H9 (cell line): ENCODE measurements around the gene BRF1. TPM values are rescaled to one million over a fixed set of nuclear protein-coding genes. Genes with fewer than 3 reads are reported as not detected.

Source experiments
- DNase-seq: peaks from one replicate; pipeline ENCODE4 v3.0.0-alpha.2; 2017
- H2AFZ ChIP-seq: one replicate; pipeline ENCODE4 v1.6.1; 2013; ENCODE audit warnings: mild to moderate bottlenecking, low read length, control low read depth, moderate library complexity
- H2AK5ac ChIP-seq: 2 replicates; pipeline ENCODE4 v1.6.1; 2013; ENCODE audit warnings: low read length, control low read depth, mixed read lengths; ENCODE audit not compliant: insufficient read length
- H2BK120ac ChIP-seq: one replicate; pipeline ENCODE4 v1.6.1; 2013; ENCODE audit warnings: low read depth, mild to moderate bottlenecking, low read length, control low read depth, inconsistent platforms; ENCODE audit not compliant: poor library complexity, severe bottlenecking
- H2BK12ac ChIP-seq: 2 replicates; pipeline ENCODE4 v1.6.1; 2013; ENCODE audit warnings: low read length, control low read depth, mixed read lengths, low read depth; ENCODE audit not compliant: insufficient read length
- H2BK15ac ChIP-seq: 2 replicates; pipeline ENCODE4 v1.6.1; 2013; ENCODE audit warnings: low read depth, low read length, control low read depth
- H2BK20ac ChIP-seq: one replicate; pipeline ENCODE4 v1.6.1; 2013; ENCODE audit warnings: low read depth, mild to moderate bottlenecking, low read length, control low read depth, inconsistent platforms; ENCODE audit not compliant: poor library complexity, severe bottlenecking
- H2BK5ac ChIP-seq: 2 replicates; pipeline ENCODE4 v1.6.1; 2013; ENCODE audit warnings: low read length, control low read depth, mixed read lengths; ENCODE audit not compliant: insufficient read length
- H3K14ac ChIP-seq: 2 replicates; pipeline ENCODE4 v1.6.1; 2013; ENCODE audit warnings: low read length, control low read depth; ENCODE audit not compliant: insufficient read depth
- H3K18ac ChIP-seq: 2 replicates; pipeline ENCODE4 v1.6.1; 2013; ENCODE audit warnings: low read depth, mild to moderate bottlenecking, mixed read lengths, low read length, control low read depth; ENCODE audit not compliant: insufficient read length
- H3K23ac ChIP-seq: 2 replicates; pipeline ENCODE4 v1.6.1; 2013; ENCODE audit warnings: low read length, control low read depth, mixed read lengths, low read depth; ENCODE audit not compliant: insufficient read length
- H3K23me2 ChIP-seq: 2 replicates; pipeline ENCODE4 v1.6.1; 2013; ENCODE audit warnings: low read depth, mild to moderate bottlenecking, mixed read lengths, low read length, control low read depth; ENCODE audit not compliant: insufficient read length, poor library complexity, severe bottlenecking
- H3K27ac ChIP-seq: 2 replicates; pipeline ENCODE4 v1.5.1; 2013; ENCODE audit warnings: low read length, control low read depth, mixed read lengths, low read depth; ENCODE audit not compliant: insufficient read length
- H3K27me3 ChIP-seq: 2 replicates; pipeline ENCODE4 v1.6.1; 2013; ENCODE audit warnings: low read length, control low read depth, inconsistent platforms; ENCODE audit not compliant: insufficient read depth
- H3K4ac ChIP-seq: 2 replicates; pipeline ENCODE4 v1.6.1; 2013; ENCODE audit warnings: low read depth, mild to moderate bottlenecking, control low read depth, inconsistent platforms, low read length, moderate library complexity
- H3K4me1 ChIP-seq: 2 replicates; pipeline ENCODE4 v1.6.1; 2013; ENCODE audit warnings: low read length, control low read depth, inconsistent platforms; ENCODE audit not compliant: insufficient read depth
- H3K4me2 ChIP-seq: 2 replicates; pipeline ENCODE4 v1.6.1; 2013; ENCODE audit warnings: low read length, control low read depth, mixed read lengths; ENCODE audit not compliant: insufficient read length, insufficient read depth
- H3K56ac ChIP-seq: 2 replicates; pipeline ENCODE4 v1.6.1; 2013; ENCODE audit warnings: low read depth, mild to moderate bottlenecking, mixed read lengths, low read length, control low read depth; ENCODE audit not compliant: insufficient read length
- H3K79me1 ChIP-seq: 2 replicates; pipeline ENCODE4 v1.6.1; 2013; ENCODE audit warnings: low read depth, mild to moderate bottlenecking, moderate library complexity, low read length, control low read depth, inconsistent platforms; ENCODE audit not compliant: insufficient read depth, poor library complexity, severe bottlenecking
- H3K79me2 ChIP-seq: 2 replicates; pipeline ENCODE4 v1.6.1; 2013; ENCODE audit warnings: low read length, control low read depth, inconsistent platforms; ENCODE audit not compliant: insufficient read depth
- H3K9ac ChIP-seq: 2 replicates; pipeline ENCODE4 v1.6.1; 2013; ENCODE audit warnings: low read length, control low read depth, mixed read lengths; ENCODE audit not compliant: insufficient read length; ENCODE audit errors: extremely low read depth
- H3K9me3 ChIP-seq: one replicate; pipeline ENCODE4 v1.6.1; 2013; ENCODE audit warnings: low read depth, low read length, inconsistent platforms; ENCODE audit not compliant: control insufficient read depth
- H3T11ph ChIP-seq: one replicate; pipeline ENCODE4 v1.6.1; 2013; ENCODE audit warnings: mild to moderate bottlenecking, low read length, control low read depth, inconsistent platforms
- H4K20me1 ChIP-seq: one replicate; pipeline ENCODE4 v1.6.1; 2013; ENCODE audit not compliant: control insufficient read depth, insufficient read length, insufficient read depth
- H4K5ac ChIP-seq: 2 replicates; pipeline ENCODE4 v1.6.1; 2013; ENCODE audit warnings: low read depth, mild to moderate bottlenecking, mixed read lengths, low read length, control low read depth; ENCODE audit not compliant: insufficient read length
- H4K8ac ChIP-seq: replicated peaks from 2 replicates; pipeline ENCODE4 v1.6.1; 2013; ENCODE audit warnings: low read length, control low read depth, mixed read lengths, low read depth; ENCODE audit not compliant: insufficient read length
- H4K91ac ChIP-seq: 2 replicates; pipeline ENCODE4 v1.6.1; 2013; ENCODE audit warnings: low read depth, mild to moderate bottlenecking, moderate library complexity, mixed read lengths, low read length, control low read depth; ENCODE audit not compliant: insufficient read length
- H3K27ac Mint-ChIP-seq, 3 experiments: 2 replicates in 2 of 3; 3 replicates in 1 of 3; pipeline ENCODE4 v1.8.0; 2020 to 2021; ENCODE audit warnings: mixed read lengths in 3 of 3, mild to moderate bottlenecking in 1 of 3, moderate library complexity in 1 of 3
- H3K27me3 Mint-ChIP-seq: 2 replicates; pipeline ENCODE4 v1.8.0; 2021; ENCODE audit warnings: low read depth, mild to moderate bottlenecking, moderate library complexity, mixed read lengths
- H3K36me3 Mint-ChIP-seq, 3 experiments: 2 replicates in 2 of 3; 3 replicates in 1 of 3; pipeline ENCODE4 v1.8.0; 2020 to 2021; ENCODE audit warnings: low read depth in 3 of 3, mixed read lengths in 3 of 3; ENCODE audit not compliant: insufficient read depth in 1 of 3
- H3K4me1 Mint-ChIP-seq, 2 experiments: 2 replicates each; pipeline ENCODE4 v1.8.0; 2020; ENCODE audit warnings: mixed read lengths in 2 of 2
- H3K4me3 Mint-ChIP-seq, 2 experiments: 2 replicates in 1 of 2; 3 replicates in 1 of 2; pipeline ENCODE4 v1.8.0; 2020 to 2021; ENCODE audit warnings: mild to moderate bottlenecking in 2 of 2, mixed read lengths in 2 of 2, moderate library complexity in 1 of 2
- H3K9me3 Mint-ChIP-seq, 2 experiments: 2 replicates in 1 of 2; 3 replicates in 1 of 2; pipeline ENCODE4 v1.8.0; 2020; ENCODE audit warnings: mild to moderate bottlenecking in 2 of 2, mixed read lengths in 2 of 2, moderate library complexity in 1 of 2
- CTCF ChIP-seq: fragments of 200-600 bp; sonication (generic); conservative IDR thresholded peaks from 3 replicates; pipeline ENCODE4 v1.8.0; 2021; ENCODE audit warnings: antibody characterized with exemption, mild to moderate bottlenecking
- WGBS: extraction: QIAGEN DNeasy Blood & Tissue Kit; methylation state at CpG from one replicate; pipeline ENCODE4 v1.1.7; 2013; ENCODE audit warnings: missing lambda C conversion rate, low lambda C conversion rate, mixed read lengths; ENCODE audit not compliant: insufficient read length; ENCODE audit errors: extremely low coverage; 5-methylcytosine and 5-hydroxymethylcytosine counted together
- total RNA-seq: library from RNA; stranded (reverse); gene quantifications from 2 replicates; pipeline ENCODE4 v1.2.1, GENCODE V29; 2021

Gene BRF1
- total RNA-seq, 1 experiment from 2014 or later: 28.3 TPM

- no peak overlapping the region for H3K4me3 Mint-ChIP-seq
- Histone ChIP-seq H3K14ac (no peak overlapping the region), H2AK5ac (no peak overlapping the region)
These were observed 79.1 kb downstream of the BRF1 start for GRCh38 chr14:105221598-105222178.

More at GRCh38 chr14:105221598-105222178, 79.1 kb downstream of the BRF1 start:
- Histone ChIP-seq H3K27ac (no peak overlapping the region), H2AFZ (no peak overlapping the region), H2BK15ac (no peak overlapping the region), H4K5ac (no peak overlapping the region), H4K8ac (no peak overlapping the region), H3K4me1 (no peaks in the 10 kb centered on the region), H4K91ac (no peak overlapping the region), H2BK20ac (no peak overlapping the region), H3K4me2 (no peak overlapping the region), H4K20me1 (no peaks in the 10 kb centered on the region), H3K79me1 (no peaks in the 10 kb centered on the region), H2BK12ac (no peak overlapping the region), H3K9me3 (no peaks in the 10 kb centered on the region), H3K4ac (no peak overlapping the region), H3K56ac (no peak overlapping the region), H3K23me2 (no peaks in the 10 kb centered on the region), H2BK120ac (no peak overlapping the region), H3K9ac (no peak overlapping the region), H3K79me2 (no peaks in the 10 kb centered on the region), H3T11ph (no peak overlapping the region), H2BK5ac (no peak overlapping the region), H3K18ac (no peak overlapping the region), H3K27me3 (no peaks in the 10 kb centered on the region), H3K23ac (no peak overlapping the region)
- WGBS: no CpG with 5 or more reads among the region's 27 CpGs
- Mint-ChIP-seq H3K4me1 (no peaks in the 10 kb centered on the region), H3K9me3 (no peaks in the 10 kb centered on the region), H3K36me3 (peaks cover 5 to 43% (median 31%) of the 10 kb centered on the region in 3 experiments; a peak in 6 of 7 replicates), H3K27ac (peak overlapping the region in 1 of 3 experiments; percentile 10; a peak in 1 of 7 replicates), H3K27me3 (no peaks in the 10 kb centered on the region)
- DNase-seq: no peak
- no peak for TF ChIP-seq CTCF
